Measurements from ENCODE around the gene CCNF. TPM values are rescaled to one million over a fixed set of nuclear protein-coding genes. Genes with fewer than 3 reads are reported as not detected.

Gene CCNF
- total and polyA plus RNA-seq, 2 of the 8 experiments (the other 6 are each of a cell fraction or from before 2014, with no cell fraction given) = 15.4 to 54.3 TPM

GRCh38 chr16:2494616-2495015, 65.4 kb downstream of the CCNF start (continued):
- TF ChIP-seq CHD7 (IDR thresholded peaks at IDR 0.05; ENCODE audit: insufficient replicate concordance, low read length) = no peak
- no peak for TF ChIP-seq HDAC2 (IDR thresholded peaks at IDR 0.05; ENCODE audit: borderline replicate concordance in 1 of 2, low read depth in 2 of 2, low read length in 2 of 2)
- no peak for TF ChIP-seq CREB1 (IDR thresholded peaks at IDR 0.05)
- TF ChIP-seq ZNF274 (IDR thresholded peaks at IDR 0.05; ENCODE audit: borderline replicate concordance, extremely low read depth, low read length) = no peak
- TF ChIP-seq PHF8 (conservative IDR thresholded peaks at IDR 0.05; ENCODE audit: low read depth, low read length) = no peak
- no peak for TF ChIP-seq KDM5A (IDR thresholded peaks at IDR 0.05; ENCODE audit: low read length)
- no peak for TF ChIP-seq SIX5 (IDR thresholded peaks at IDR 0.05; ENCODE audit: low read depth, low read length)
- no peak for TF ChIP-seq TAF1 (IDR thresholded peaks at IDR 0.05; ENCODE audit: low read depth, low read length)
- TF ChIP-seq FOSL1 (IDR thresholded peaks at IDR 0.05; ENCODE audit: insufficient read depth, low read depth, low read length) = no peak
- no peak for TF ChIP-seq SP4 (IDR thresholded peaks at IDR 0.05; ENCODE audit: low read length)
- TF ChIP-seq RXRA (IDR thresholded peaks at IDR 0.05; ENCODE audit: insufficient read depth, low read depth, low read length) = no peak
- no peak for TF ChIP-seq TAF7 (optimal IDR thresholded peaks at IDR 0.05; ENCODE audit: borderline replicate concordance, low read depth, low read length)
